ENCODE data around the gene TSHR. TPM values are rescaled to one million over a fixed set of nuclear protein-coding genes. Genes with fewer than 3 reads are reported as not detected.

TSHR gene
- total RNA-seq, 3 donors from 2014 or later (not counting 1 experiment from before 2014, with no cell fraction given): 0.80 TPM; not detected in 2

DNA sequence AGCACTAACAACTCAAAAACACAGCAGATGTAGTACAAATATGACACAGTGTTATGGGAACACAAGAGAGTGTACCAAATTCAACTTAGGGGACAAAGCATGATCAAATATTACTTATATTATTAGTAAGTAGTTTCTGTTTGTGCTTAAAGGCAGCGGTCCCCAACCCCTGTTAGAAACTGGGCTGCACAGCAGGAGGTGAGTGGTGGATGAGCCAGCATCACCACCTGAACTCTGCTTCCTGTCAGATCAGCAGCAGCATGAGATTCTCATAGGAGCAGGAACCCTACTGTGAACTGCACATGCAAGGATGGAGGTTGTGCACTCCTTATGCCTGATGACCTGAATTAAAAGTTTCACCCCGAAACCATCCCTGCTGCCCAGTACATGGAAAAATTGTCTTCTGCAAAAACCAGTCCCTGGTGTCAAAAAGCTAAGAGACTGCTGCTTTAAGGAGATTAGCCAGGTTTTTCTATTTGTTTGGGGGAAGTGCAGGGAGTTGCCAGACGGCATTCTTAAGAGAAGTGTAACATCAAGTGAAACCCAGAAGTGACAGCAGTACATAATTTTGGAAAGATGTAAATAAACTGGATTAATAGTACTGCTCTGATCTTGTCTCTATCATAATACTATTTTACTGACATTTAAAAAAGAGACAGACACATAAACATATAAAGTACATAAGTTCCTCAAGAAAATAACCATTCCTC lies 238.7 kb downstream of the TSHR start:
- TF ChIP-seq, protein P1, sequence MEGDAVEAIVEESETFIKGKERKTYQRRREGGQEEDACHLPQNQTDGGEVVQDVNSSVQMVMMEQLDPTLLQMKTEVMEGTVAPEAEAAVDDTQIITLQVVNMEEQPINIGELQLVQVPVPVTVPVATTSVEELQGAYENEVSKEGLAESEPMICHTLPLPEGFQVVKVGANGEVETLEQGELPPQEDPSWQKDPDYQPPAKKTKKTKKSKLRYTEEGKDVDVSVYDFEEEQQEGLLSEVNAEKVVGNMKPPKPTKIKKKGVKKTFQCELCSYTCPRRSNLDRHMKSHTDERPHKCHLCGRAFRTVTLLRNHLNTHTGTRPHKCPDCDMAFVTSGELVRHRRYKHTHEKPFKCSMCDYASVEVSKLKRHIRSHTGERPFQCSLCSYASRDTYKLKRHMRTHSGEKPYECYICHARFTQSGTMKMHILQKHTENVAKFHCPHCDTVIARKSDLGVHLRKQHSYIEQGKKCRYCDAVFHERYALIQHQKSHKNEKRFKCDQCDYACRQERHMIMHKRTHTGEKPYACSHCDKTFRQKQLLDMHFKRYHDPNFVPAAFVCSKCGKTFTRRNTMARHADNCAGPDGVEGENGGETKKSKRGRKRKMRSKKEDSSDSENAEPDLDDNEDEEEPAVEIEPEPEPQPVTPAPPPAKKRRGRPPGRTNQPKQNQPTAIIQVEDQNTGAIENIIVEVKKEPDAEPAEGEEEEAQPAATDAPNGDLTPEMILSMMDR (IDR thresholded peaks at IDR 0.05): no peak
- Mint-ChIP-seq H3K4me3 (no peak overlapping the region), H3K27me3 (ENCODE audit: low read depth in 2 of 2) (no peaks in the 10 kb centered on the region), H3K36me3 (peaks cover 18% of the 10 kb centered on the region), H3K27ac (peak overlapping the region in 1 of 2 donors; percentile 37), H3K4me1 (peaks cover 15 to 22% of the 10 kb centered on the region in 2 donors), H3K9me3 (no peaks in the 10 kb centered on the region)
- no peak overlapping the region for H3K27ac ChIP-seq (ENCODE audit: low read length)
- H3K27me3 ChIP-seq (ENCODE audit: control insufficient read depth, insufficient read depth, low read length): no peaks in the 10 kb centered on the region
- no peaks in the 10 kb centered on the region for H3K9me3 ChIP-seq (ENCODE audit: control insufficient read depth, insufficient read depth, low read length)
- H3K36me3 ChIP-seq (ENCODE audit: control insufficient read depth, insufficient read depth, low read length): peaks cover 64% of the 10 kb centered on the region
- no peak for ATAC-seq
- no peaks in the 10 kb centered on the region for H3K4me1 ChIP-seq (ENCODE audit: control insufficient read depth, insufficient read depth, low read length)
- intact Hi-C loops (cut with micrococcal nuclease): no loop called here
- peak in 1 of 2 donors; percentile 12 for DNase-seq
- no peak overlapping the region for H3K4me3 ChIP-seq (ENCODE audit: low read length)
- 89% methylated on average over 3 of the region's 3 CpGs for WGBS (ENCODE audit: insufficient coverage)

Other genes with a start within 250 kb of the TSHR start
- 10 to 100 TPM; 14.4 to 16.7 (median 15.6) TPM for gene CEP128, start 13.9 kb upstream of the TSHR start, total RNA-seq